A549 (cell line): ENCODE measurements around the gene TP73.

Experiments
- BHLHE40 ChIP-seq: IDR thresholded peaks from 2 replicates; pipeline ENCODE4 v1.6.1; 2012; ENCODE audit warnings: low read depth, low read length, inconsistent platforms
- POLR2A ChIP-seq: IDR thresholded peaks from 2 replicates; pipeline ENCODE4 v1.6.1; 2012; ENCODE audit warnings: mild to moderate bottlenecking, low read length
- RARB ChIP-seq: fragments of 250-450 bp; sonication (Bioruptor Pico); IDR thresholded peaks from 2 replicates; pipeline ENCODE4 v1.8.0; 2021; ENCODE audit warnings: mild to moderate bottlenecking, moderate library complexity
- RFX5 ChIP-seq: fragments of 450-650 bp; IDR thresholded peaks from 2 replicates; pipeline ENCODE4 v1.7.1; 2014; ENCODE audit warnings: antibody characterized with exemption, mild to moderate bottlenecking, moderate library complexity
- ZC3H11A ChIP-seq: fragments of 450-650 bp; IDR thresholded peaks from 2 replicates; pipeline ENCODE4 v1.6.1; 2014; ENCODE audit warnings: antibody characterized with exemption, mild to moderate bottlenecking
- TF ChIP-seq, protein P1 (sequence below): fragments of 150-350 bp; IDR thresholded peaks from 2 replicates; pipeline ENCODE4 v1.6.1; 2014; ENCODE audit warnings: low read depth, mild to moderate bottlenecking, low read length
- TF ChIP-seq, protein P2 (sequence below): fragments of >200 bp; sonication (Bioruptor Twin); formaldehyde crosslinking; IDR thresholded peaks from 3 replicates; pipeline ENCODE4 v1.6.1; 2016
- TF ChIP-seq, protein P3 (sequence below): fragments of >200 bp; sonication (Bioruptor Twin); formaldehyde crosslinking; IDR thresholded peaks from 3 replicates; pipeline ENCODE4 v1.5.1; 2016

DNA sequence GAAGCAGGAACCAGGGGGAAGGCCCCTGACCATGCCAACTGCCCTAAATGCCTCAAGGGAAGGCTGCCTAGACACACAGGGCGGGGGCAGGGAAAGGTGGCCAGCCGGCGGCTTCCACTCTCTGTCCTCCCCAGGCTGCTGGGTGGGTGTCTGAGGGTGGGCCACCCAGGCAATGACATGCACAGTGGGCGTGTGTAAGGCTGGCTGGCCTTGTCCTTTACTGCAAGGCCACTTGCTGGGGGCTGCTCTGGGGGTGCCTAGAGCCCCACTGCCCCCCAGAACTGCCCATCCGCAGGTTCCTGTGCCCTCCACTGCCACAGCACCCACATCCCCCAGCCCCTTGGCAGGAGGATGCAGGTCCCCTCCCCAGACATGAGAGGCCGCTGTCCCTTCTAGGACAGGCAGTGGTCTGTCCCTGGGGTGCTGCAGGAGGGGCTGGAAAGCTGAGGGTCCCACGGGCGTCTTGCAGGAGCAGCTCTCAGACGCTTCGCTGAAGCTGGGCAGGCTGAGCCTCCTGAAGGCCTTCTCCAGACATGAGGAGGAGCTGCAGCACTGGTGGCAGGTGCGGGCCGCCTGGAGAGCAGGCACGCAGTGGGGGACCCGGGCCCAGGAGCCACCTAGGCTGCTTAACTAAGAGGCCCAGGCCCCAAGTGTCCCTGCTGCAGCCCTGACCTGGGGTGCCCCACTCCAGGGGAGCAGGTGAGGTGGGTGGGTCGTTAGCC lies 110.0 kb downstream of the TP73 start:
- TF ChIP-seq, protein P1, sequence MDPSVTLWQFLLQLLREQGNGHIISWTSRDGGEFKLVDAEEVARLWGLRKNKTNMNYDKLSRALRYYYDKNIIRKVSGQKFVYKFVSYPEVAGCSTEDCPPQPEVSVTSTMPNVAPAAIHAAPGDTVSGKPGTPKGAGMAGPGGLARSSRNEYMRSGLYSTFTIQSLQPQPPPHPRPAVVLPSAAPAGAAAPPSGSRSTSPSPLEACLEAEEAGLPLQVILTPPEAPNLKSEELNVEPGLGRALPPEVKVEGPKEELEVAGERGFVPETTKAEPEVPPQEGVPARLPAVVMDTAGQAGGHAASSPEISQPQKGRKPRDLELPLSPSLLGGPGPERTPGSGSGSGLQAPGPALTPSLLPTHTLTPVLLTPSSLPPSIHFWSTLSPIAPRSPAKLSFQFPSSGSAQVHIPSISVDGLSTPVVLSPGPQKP: no peak
- TF ChIP-seq, protein P2, sequence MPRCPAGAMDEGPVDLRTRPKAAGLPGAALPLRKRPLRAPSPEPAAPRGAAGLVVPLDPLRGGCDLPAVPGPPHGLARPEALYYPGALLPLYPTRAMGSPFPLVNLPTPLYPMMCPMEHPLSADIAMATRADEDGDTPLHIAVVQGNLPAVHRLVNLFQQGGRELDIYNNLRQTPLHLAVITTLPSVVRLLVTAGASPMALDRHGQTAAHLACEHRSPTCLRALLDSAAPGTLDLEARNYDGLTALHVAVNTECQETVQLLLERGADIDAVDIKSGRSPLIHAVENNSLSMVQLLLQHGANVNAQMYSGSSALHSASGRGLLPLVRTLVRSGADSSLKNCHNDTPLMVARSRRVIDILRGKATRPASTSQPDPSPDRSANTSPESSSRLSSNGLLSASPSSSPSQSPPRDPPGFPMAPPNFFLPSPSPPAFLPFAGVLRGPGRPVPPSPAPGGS: no peak
- TF ChIP-seq RFX5: no peak
- TF ChIP-seq BHLHE40: no peak
- TF ChIP-seq, protein P3, sequence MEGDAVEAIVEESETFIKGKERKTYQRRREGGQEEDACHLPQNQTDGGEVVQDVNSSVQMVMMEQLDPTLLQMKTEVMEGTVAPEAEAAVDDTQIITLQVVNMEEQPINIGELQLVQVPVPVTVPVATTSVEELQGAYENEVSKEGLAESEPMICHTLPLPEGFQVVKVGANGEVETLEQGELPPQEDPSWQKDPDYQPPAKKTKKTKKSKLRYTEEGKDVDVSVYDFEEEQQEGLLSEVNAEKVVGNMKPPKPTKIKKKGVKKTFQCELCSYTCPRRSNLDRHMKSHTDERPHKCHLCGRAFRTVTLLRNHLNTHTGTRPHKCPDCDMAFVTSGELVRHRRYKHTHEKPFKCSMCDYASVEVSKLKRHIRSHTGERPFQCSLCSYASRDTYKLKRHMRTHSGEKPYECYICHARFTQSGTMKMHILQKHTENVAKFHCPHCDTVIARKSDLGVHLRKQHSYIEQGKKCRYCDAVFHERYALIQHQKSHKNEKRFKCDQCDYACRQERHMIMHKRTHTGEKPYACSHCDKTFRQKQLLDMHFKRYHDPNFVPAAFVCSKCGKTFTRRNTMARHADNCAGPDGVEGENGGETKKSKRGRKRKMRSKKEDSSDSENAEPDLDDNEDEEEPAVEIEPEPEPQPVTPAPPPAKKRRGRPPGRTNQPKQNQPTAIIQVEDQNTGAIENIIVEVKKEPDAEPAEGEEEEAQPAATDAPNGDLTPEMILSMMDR: no peak
- no peak for TF ChIP-seq POLR2A
- no peak for TF ChIP-seq ZC3H11A
- TF ChIP-seq RARB (CRISPR knock-in tag): no peak
